SK-N-MC (cell line): Measurements from ENCODE around the gene SDHD.

ENCODE experiments used
- EZH2 ChIP-seq: fragments of 200-600 bp; sonication (generic); IDR thresholded peaks from one replicate; pipeline ENCODE4 v1.6.1; 2017; ENCODE audit warnings: antibody characterized with exemption
- POLR2AphosphoS5 ChIP-seq: IDR thresholded peaks from 2 replicates; pipeline ENCODE4 v1.6.1; 2012; ENCODE audit warnings: mild to moderate bottlenecking, low read depth, low read length, borderline replicate concordance

DNA sequence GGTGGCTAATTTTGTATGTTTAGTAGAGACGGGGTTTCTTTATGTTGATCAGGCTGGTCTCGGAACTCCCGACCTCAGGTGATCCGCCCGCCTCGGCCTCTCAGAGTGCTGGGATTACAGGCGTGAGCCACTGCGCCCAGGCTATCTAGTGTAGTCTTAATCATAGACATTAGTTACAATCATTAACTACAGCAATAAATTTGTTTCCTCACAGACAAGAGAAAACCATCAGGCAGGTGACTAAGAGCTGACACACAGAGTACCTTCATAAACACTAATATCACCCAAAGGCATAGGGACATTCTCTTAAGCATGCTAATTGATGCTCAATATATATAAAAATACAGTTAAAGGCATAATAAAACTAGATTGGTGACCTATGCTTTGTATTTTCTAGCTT is 19.4 kb downstream of the SDHD start:
- TF ChIP-seq EZH2 (no peak), POLR2AphosphoS5 (no peak)
